Raji (cell line): ENCODE results near the gene TMEM217.

ENCODE experiments used
- POLR2A ChIP-seq: IDR thresholded peaks from 2 replicates; pipeline ENCODE4 v1.6.1; 2011; ENCODE audit warnings: low read depth, low read length, control low read depth; ENCODE audit not compliant: insufficient read depth

Gene TMEM217

DNA sequence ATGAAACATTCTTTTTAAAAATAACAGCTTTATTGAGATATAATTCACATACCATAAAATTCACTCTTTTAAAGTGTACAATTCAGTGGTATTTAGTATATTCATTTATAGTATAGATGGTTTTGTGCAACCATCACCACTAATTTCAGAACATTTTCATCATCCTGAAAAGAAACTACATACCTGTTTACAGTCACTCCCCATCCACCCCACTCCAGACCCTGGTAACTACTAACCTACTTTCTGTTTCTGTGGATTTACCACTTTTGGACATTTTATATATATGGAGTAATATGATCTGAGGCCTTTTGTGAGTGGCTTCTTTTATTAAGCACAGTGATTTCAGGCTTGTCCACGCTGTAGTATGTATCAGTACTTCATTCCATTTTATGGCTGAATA lies 2.5 kb upstream of the TMEM217 start:
- TF ChIP-seq POLR2A = no peak

DNA sequence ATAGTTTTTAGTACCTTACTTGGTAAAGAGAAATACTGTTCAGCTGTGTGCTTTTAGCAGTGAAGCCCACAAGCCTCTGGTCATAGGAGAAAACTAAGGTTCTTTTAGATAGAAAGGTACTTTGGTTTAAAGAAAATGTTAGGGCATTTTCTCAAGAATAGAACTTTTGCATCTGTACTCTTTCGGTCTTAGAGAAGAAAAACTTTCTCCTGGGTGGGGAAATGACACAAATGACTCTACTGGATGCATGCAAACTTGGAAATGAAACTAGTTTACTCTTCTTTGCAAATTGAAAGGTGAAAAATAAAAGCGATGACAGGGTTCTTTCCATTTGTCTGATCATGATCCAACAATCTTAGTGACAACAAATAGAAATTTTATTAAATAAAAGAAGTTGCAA lies 2.1 kb upstream of the TMEM217 start:
- TF ChIP-seq POLR2A = no peak

DNA sequence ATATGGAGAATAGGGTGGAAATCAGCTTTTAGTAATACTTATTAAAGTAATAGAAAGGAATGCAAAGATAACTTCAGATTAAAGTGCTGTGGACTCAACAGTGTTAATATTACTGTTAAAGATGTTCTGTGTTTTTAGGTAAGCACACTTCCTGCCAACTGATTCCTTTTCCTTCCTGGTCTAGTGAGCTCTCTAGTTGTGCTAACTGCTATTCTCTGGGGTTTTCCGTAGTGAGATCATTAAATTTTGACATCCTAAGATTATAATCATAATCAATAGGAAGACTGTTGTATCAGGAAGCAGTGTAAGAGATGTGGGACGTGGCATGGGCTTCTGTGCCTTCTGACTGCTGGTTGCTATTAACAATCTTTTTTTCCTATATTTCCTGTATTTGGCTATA lies 1.2 kb upstream of the TMEM217 start:
- TF ChIP-seq POLR2A = no peak

DNA sequence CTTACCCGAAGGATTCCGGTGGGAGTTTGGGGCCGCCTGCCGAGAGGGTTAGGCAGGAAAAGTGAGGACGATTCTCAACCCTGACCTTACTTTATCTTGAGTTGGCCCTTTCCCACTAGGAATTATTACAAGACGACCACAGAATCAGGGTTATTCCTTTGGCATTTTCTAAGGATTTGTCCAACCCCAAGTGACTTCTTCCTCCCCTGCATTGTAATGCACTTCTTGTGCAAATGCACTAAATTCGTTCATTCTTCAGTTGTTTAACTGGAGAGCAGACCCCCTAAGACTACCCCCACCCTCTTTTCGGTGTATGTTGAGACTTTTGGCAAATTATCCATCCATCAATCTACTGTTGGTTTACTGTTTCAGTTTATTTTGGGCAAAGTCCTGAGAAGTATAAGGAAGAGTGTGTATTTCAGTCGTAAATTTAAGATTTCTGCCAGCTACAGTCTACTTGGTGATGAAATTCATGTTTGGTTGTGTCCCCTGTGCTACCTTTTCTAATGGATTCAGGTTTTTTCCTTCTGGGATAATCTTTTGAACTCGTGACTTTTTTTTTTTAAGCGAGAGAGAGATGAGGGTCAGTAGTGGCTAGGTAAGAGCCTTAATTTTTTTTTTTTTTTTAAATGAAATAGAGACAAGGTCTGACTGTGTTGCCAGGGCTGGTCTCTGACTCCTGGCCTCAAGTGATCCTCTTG lies 611 bp upstream of the TMEM217 start:
- no peak for TF ChIP-seq POLR2A

DNA sequence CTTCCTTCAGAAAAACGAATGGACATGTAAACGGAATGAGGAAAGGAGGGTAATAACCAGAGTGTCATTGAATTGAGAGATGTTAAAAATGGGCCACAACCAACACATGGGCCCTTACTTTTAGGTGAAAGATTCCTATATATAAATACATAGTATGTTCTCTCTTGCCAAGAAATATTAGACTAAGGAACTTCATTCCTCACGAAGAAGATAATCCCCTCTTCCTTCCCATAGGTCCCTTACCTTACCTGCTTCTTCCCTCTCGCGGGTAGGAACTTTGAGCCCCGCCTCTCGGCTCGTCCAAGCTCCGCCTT lies 667 bp downstream of the TMEM217 start:
- TF ChIP-seq POLR2A = no peak

DNA sequence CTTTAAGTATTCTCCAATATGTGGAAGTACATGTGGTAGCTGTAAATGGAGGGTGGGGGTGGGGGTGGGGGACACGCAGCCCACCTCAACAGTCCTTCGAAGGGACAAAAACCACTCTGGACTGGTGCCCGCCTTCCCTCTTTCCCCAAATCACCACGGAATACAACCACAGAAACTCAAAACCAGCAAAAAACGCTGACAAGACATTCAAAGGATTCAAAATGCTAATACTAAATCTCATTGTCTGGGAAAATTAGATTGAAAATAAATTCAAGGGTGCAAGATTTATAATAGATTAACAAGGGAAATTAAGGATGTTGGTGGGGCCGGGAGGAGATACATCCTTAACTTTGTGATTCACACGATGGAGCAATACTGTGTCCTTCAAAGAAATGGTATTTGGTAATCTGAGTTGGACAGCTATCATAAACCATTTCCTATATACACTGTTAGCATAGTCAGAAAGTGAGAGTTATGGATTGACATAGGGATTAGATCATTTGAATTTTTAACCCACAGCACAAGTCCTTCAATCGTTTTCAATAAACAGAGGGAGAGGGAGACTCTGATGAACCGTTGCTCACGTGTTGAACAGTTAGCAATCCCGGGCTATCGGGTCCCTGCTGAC lies 1.1 kb downstream of the TMEM217 start:
- no peak for TF ChIP-seq POLR2A

DNA sequence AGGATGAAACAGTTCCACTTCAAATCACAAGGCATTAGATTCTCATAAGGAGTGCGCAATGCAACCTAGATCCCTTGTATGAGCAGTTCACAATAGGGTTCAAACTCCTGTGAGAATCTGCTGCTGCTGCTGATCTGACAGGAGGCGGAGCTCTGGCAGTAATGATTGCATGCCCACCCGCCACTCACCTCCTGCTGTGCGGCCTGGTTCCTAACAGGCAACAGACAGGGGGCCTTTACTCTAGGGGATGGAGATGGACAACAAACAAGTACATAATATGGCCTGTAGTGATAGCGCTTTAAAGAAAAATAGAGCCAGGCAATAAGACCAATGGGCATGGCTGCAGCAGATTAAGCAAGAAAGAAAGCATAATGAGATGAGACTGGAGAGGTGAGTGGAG lies 3.1 kb downstream of the TMEM217 start:
- TF ChIP-seq POLR2A = no peak

DNA sequence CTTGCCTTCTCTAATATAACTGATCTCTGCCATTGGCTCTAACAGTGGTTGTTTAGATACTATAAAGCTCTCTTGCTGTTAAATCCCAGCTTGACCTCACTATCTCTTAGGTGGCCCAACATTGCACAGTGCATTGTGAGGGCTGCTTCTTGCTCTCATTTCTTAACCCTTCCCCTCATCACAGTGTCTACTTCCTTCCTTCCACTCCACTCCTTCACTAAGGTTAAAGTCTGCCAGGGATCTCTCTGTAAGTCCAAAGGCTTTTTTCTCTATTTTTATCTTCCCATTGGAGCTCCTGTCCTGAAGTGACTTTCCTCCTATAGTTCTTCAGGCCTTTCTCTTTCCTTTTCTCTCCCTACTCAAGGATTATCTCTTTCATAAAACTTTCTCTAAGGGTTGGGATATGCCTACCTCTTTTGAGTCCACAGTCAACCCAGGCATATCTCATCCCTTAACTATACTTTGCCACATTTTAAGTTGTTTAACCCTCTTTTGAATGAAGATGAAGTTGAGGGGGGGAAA lies 4.4 kb downstream of the TMEM217 start:
- TF ChIP-seq POLR2A = no peak

DNA sequence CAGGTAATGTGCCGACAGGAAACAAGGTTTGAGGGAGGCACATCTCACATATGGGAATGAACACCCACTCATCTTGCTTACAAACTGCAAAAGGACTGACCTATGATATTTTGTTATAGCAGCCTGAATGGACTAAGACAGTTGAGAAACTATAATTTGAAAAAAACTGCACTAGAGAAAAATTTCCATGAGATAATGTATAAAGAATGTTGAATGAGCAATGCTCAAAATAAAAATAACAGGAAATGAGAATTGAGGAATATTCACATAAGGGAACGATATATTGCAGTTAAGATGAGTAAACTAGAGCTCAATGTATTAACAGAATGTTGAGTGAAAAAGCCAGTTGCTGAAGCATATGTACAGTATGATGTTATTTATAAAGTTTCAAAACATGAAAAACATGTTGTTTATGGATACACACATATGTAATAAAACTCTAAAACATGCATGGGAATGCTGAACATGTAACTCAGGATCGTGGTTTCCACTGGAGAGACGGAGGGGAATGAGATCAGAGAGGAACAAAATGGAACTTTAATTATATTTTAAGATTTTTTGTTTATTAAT lies 6.6 kb downstream of the TMEM217 start:
- no peak for TF ChIP-seq POLR2A

DNA sequence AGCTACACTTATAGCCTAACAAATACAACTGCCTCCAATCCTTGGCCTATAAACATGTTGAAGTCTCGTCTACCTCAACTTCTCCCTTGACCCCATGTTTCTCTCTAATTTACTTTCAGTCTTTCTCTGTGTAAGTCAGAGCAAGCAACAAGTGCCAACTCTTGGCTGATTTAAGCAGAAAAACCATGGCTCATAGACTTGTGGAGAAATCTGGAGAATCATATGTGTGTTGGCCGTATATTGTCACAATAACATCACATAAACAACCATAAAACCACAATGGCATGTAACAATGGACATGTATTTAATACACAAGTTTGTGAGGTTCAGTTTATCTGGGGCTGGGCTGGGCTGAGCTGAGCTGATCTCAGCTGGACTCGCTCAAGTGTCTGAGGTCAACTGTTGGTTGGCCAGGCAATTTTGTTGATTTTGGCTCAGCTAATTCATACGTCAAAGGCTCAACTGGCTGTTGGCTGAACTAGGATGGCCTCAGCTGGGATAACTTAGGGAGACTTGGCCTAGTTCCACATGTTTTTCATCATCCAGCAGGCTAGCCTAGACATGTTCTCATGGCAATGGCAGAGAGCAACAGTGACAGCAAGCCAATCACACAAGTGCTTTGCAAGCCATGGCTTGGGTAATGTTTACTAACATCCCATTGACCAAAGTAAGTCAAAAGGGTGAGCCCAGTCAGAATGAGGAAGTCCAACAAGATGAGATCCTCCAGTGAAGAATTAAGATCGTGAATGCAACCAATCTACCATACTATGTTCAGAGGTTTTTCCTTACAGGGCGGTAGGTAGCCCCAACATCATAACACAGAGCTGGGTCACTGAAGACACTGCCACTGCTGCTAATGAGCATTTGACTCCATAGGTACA lies 13.3 kb downstream of the TMEM217 start:
- TF ChIP-seq POLR2A = no peak

DNA sequence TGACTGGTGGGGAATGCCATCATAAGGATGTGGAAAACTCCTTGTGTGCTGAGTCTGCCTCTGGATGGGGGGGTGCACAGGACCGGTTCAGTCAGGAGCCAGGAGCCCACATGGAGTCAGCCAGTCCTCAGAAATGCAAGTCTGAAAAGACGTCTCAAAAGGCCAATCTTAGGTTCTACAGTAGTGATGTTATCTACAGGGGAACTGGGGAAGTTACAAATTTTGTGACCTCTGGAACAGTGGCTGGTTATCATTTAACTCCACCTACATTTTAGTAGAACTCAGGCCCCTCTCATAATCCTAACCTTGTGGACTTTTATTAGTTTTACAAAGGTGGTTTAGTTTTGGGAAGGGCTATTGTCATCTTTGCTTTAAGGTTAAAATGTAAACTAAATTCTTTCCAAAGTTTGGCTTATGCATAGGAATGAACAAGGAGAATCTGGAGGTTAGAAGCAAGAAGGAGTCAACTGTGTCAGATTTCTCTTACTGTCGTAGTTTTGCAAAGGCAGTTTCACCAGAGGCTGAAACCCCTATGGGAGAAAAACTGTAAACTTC lies 14.1 kb downstream of the TMEM217 start:
- TF ChIP-seq POLR2A = no peak

DNA sequence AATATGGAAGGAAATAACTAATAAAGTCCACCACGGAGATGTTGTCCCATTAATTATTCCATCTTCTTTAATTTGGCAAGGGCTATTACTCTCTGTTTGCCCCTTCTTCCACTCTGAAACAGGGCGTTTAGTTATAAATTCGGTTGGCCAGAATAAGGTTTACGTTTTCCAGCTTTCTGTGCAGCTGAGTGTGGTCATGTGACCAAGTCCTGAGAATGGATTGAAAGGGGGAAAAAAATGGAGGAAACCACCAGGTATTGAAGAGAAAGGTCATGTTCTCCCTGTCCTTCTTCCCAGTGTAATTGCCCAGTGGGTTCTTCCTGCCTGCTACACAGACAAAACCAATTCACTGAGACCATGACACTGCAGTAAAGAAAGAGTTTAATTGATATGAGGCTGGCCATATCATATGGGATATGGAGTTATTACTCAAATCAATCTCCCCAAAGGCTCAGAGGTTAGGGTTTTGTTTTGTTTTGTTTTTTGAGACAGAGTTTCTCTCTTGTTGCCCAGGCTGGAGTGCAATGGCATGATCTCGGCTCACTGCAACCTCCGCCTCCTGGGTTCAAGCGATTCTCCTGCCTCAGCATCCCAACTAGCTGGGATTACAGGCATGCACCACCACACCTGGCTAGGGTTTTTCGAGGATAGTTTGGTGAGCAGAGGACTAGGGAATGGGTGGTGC lies 14.7 kb downstream of the TMEM217 start:
- no peak for TF ChIP-seq POLR2A

DNA sequence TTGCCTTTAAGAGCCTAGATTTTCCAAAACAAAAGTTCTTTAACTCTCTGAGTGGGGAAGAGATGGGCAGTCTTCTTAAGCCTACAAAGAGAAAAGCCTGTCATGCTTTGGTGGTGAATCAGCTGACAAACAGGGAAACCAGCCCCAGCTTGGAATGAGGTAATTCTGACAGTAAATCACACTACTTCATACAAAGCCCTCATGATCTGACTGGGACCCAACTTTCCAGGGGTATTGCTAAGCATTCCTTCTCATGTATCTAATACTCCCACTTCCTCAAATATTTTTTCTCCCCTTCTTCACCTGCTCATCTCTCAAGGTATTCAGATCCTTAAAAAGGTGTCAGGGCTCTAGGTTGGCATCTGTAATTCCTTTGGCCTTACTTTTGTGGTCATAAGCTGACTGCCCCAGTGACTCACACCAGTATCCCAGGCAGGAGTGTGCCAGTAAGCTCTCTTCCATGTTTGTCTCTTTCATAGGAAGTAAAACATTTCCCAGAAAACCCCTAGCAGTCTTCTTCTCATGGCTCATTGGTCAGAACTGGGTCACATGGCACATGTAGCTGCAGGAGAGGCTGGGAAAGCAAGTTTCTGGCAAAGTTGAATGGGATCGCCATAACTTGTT lies 15.4 kb downstream of the TMEM217 start:
- TF ChIP-seq POLR2A = no peak

DNA sequence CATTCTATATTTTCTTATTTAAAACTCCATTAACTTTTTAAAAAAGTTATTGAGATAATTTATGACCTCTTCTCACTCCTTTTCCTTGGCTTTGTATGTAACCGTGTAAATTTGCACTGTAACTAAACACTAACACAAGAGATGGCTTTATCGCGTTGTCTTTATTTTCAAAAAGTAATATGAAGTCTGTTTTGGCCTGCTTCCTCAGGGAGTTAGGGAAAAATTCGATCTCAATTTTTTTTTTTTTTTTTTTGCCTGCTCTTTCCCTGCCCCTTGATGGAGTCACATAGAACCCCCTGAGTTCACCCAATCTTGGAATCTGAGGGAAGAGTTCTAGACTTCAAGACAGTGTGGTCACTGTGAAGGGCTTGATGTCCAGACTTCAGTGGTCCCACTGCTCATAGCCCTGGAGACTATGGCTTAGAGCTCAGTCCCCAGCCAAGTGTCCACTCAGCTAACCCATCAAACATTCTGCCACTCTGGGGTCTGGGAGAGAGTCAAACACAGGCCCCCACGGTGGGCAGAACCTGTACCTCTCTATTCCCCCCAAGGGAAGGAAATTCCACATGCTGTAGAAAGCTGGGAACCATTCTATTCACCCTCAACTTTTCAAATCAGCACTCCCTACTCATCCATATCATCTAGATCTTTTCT lies 16.0 kb downstream of the TMEM217 start:
- no peak for TF ChIP-seq POLR2A
